ENCODE measurements around the gene GNAL. TPM values are rescaled to one million over a fixed set of nuclear protein-coding genes. Genes with fewer than 3 reads are reported as not detected.
A peak's percentile ranks its signal among the peaks of the same experiment; 100 is the strongest.

The GNAL gene
- total RNA-seq, 2 experiments from 2014 or later, result 0.11 to 0.19 TPM

DNA sequence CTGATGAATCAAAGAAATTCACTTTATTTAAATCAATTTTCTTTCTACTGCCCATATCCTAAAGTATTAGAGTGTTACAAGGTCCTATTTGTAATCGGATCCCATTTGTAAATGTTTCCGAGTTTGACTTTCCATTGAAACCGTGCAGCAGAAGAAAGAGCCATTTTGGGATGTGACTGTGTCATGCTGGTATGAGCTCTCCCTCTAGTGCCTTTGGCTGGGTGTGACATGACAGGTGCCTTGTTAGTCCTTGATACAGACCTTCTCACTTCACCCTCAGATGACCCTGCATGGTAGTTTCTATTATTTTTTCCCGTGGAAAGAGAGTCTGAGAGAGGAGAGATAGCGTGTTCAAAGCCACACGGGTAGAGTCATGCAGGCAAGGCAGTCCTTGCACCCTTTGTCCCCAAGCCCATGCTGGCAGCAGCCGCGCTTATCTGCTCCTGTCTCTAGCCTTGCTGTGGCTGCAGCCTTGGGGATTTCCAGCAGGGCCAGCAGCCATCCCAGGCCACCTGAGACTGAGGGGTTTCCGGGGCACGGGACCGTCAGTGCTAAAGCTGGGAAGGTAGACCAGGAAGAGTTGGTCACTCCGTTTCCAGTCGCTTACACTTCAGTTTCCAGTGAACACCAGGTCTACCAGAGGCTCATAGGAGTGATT lies 183.5 kb downstream of the GNAL start:
- DNase-seq (peak in 5 of 14 experiments; percentile 7 to 55 (median 28)), ATAC-seq (ENCODE audit: poor library complexity) (peak; percentile 41)
- Histone ChIP-seq H3K36me3 (ENCODE audit: insufficient read depth, low read length) (peaks cover 3% of the 10 kb centered on the region), H3K27me3 (ENCODE audit: control insufficient read depth in 1 of 2, insufficient read depth in 2 of 2, low read length in 2 of 2) (no peaks in the 10 kb centered on the region), H3K4me3 (ENCODE audit: low read length) (no peak overlapping the region), H3K27ac (ENCODE audit: low read depth in 1 of 2, low read length in 2 of 2) (no peak overlapping the region), H3K4me1 (ENCODE audit: insufficient read depth, low read length) (no peaks in the 10 kb centered on the region), H3K9me3 (ENCODE audit: control insufficient read depth in 1 of 2, insufficient read depth in 1 of 2, low read length in 2 of 2) (peaks cover 0 to 6% of the 10 kb centered on the region in 2 experiments)
- no peaks in the 10 kb centered on the region for H3K4me1 Mint-ChIP-seq (ENCODE audit: low read depth)
- no peak overlapping the region for H3K27ac Mint-ChIP-seq
- H3K9me3 Mint-ChIP-seq, result no peaks in the 10 kb centered on the region
- intact Hi-C loops (cut with DNase I, micrococcal nuclease), result loop anchor here (2.0 kb wide), 2 partner anchors 140 to 220 kb away; no protein-coding TSS in a partner anchor
- POLR2A ChIA-PET, result interaction anchor here (1.1 kb wide), 1 partner anchor 22 kb away, joined by 3 read pairs; no protein-coding TSS in a partner anchor
- H3K36me3 Mint-ChIP-seq (ENCODE audit: low read depth), result peaks cover 5% of the 10 kb centered on the region
- peaks cover 4% of the 10 kb centered on the region for H3K27me3 Mint-ChIP-seq
- H3K4me3 Mint-ChIP-seq, result no peak overlapping the region
- CTCF ChIA-PET, result interaction anchor here (0.6 to 2.8 kb wide), 2 partner anchors 82 to 140 kb away, joined by 6 to 8 read pairs; no protein-coding TSS in a partner anchor
- TF ChIP-seq, protein P1, sequence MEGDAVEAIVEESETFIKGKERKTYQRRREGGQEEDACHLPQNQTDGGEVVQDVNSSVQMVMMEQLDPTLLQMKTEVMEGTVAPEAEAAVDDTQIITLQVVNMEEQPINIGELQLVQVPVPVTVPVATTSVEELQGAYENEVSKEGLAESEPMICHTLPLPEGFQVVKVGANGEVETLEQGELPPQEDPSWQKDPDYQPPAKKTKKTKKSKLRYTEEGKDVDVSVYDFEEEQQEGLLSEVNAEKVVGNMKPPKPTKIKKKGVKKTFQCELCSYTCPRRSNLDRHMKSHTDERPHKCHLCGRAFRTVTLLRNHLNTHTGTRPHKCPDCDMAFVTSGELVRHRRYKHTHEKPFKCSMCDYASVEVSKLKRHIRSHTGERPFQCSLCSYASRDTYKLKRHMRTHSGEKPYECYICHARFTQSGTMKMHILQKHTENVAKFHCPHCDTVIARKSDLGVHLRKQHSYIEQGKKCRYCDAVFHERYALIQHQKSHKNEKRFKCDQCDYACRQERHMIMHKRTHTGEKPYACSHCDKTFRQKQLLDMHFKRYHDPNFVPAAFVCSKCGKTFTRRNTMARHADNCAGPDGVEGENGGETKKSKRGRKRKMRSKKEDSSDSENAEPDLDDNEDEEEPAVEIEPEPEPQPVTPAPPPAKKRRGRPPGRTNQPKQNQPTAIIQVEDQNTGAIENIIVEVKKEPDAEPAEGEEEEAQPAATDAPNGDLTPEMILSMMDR (IDR thresholded peaks at IDR 0.05), result peak; percentile 45

- no peaks in the 10 kb centered on the region for H3K9me3 Mint-ChIP-seq
- H3K4me3 ChIP-seq (ENCODE audit: low read length), result no peak overlapping the region
- POLR2A ChIA-PET, result no interaction called here
- no peak overlapping the region for H3K4me3 Mint-ChIP-seq
- H3K36me3 Mint-ChIP-seq (ENCODE audit: low read depth), result peaks cover 5% of the 10 kb centered on the region
- DNase-seq, result no peak
- H3K9me3 ChIP-seq (ENCODE audit: control insufficient read depth in 1 of 2, insufficient read depth in 1 of 2, low read length in 2 of 2), result peaks cover 0 to 6% of the 10 kb centered on the region in 2 experiments
- no peak overlapping the region for H3K27ac ChIP-seq (ENCODE audit: low read depth in 1 of 2, low read length in 2 of 2)
- H3K27me3 Mint-ChIP-seq, result peaks cover 4% of the 10 kb centered on the region
- no peaks in the 10 kb centered on the region for H3K27me3 ChIP-seq (ENCODE audit: control insufficient read depth in 1 of 2, insufficient read depth in 2 of 2, low read length in 2 of 2)
- H3K4me1 ChIP-seq (ENCODE audit: insufficient read depth, low read length), result no peaks in the 10 kb centered on the region
- H3K4me1 Mint-ChIP-seq (ENCODE audit: low read depth), result no peaks in the 10 kb centered on the region
- TF ChIP-seq, protein P1 (IDR thresholded peaks at IDR 0.05), result no peak
- H3K36me3 ChIP-seq (ENCODE audit: insufficient read depth, low read length), result peaks cover 3% of the 10 kb centered on the region
- H3K27ac Mint-ChIP-seq, result no peak overlapping the region
- CTCF ChIA-PET, result no interaction called here
- no peak for ATAC-seq (ENCODE audit: poor library complexity)
- intact Hi-C loops (cut with DNase I, micrococcal nuclease), result loop anchor here (2.0 kb wide), 2 partner anchors 141 to 221 kb away; no protein-coding TSS in a partner anchor
Observed at GRCh38 chr18:11873670-11874340, 184.7 kb downstream of the GNAL start.

DNA sequence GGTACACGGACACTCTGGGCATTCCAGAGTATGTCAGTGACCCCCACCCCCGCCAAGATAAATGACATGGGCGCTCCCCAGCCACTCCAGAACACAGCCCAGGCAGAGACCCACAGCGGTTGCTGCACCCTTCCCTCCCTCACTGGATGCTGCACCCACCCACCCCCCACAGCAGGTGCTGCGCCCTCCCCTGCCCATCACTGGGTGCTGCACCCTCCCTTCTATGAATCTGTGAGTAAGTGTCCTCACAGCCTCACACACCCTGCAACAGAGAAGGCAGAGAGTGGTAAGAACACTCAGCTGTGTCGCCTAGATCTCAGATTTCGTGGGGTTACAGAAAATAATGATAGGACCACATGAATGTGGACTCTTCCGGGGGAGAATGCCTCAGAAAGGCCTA lies 185.6 kb downstream of the GNAL start:
- ATAC-seq (ENCODE audit: poor library complexity), result no peak
- H3K27me3 ChIP-seq (ENCODE audit: control insufficient read depth in 1 of 2, insufficient read depth in 2 of 2, low read length in 2 of 2), result no peaks in the 10 kb centered on the region
- Mint-ChIP-seq H3K4me3 (no peak overlapping the region), H3K4me1 (ENCODE audit: low read depth) (no peaks in the 10 kb centered on the region), H3K27ac (no peak overlapping the region), H3K27me3 (peaks cover 4% of the 10 kb centered on the region), H3K9me3 (no peaks in the 10 kb centered on the region), H3K36me3 (ENCODE audit: low read depth) (peaks cover 5% of the 10 kb centered on the region)
- peaks cover 0 to 6% of the 10 kb centered on the region in 2 experiments for H3K9me3 ChIP-seq (ENCODE audit: control insufficient read depth in 1 of 2, insufficient read depth in 1 of 2, low read length in 2 of 2)
- H3K36me3 ChIP-seq (ENCODE audit: insufficient read depth, low read length), result peaks cover 3% of the 10 kb centered on the region
- POLR2A ChIA-PET, result no interaction called here
- CTCF ChIA-PET, result no interaction called here
- intact Hi-C loops (cut with DNase I, micrococcal nuclease), result no loop called here
- TF ChIP-seq, protein P1 (IDR thresholded peaks at IDR 0.05), result no peak
- H3K4me3 ChIP-seq (ENCODE audit: low read length), result no peak overlapping the region
- DNase-seq, result no peak
- no peaks in the 10 kb centered on the region for H3K4me1 ChIP-seq (ENCODE audit: insufficient read depth, low read length)
- no peak overlapping the region for H3K27ac ChIP-seq (ENCODE audit: low read depth in 1 of 2, low read length in 2 of 2)
